Stimulated activated CD8-positive, alpha-beta memory T cell treated with anti-CD3 and anti-CD28 coated beads, Interleukin-15, amount 100 ng/mL, for 48 hours (primary cell): ENCODE measurements around the gene FAM174C.

ENCODE experiments used
- DNase-seq, 2 donors: peaks; one replicate each; pipeline ENCODE4 v3.0.0-alpha.2; 2020; ENCODE audit warnings: low read depth in 2 of 2

The FAM174C gene

DNA sequence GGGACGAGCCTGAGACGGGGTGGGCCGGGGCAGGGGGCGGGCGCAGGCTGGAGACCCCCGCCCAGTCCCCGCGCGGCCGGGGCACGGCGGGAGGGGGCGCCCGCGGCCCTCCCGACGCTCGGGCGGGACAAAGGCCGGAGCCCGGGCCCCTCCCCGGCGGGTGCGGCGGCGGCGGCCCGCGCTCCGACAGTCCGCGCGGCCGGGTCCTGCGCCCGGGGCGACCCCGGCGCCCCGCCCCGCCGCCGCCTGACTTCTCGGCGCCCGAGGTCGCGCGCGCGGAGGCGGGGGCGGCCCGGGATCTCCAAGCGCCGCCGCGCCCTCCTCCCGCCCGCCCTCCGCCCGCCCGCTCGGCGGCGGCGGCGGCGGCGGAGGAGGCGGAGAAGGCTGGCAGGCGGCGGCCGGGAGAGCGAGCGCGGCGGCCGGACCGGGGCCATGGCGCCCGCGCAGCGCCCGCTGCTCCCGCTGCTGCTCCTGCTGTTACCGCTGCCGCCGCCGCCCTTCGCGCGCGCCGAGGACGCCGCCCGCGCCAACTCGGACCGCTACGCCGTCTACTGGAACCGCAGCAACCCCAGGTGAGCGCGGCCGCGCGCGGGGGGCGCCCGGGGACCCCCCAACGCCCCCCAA is 10.5 kb downstream of the FAM174C start, which contains the start of gene EFNA2:
Gene EFNA2, plus strand, starts transcription at position 137 of the 624 bp plus-strand sequence. Its CDS starts 296 bp downstream, at position 433.
- no peak for DNase-seq

- DNase-seq, result no peak
Measured at GRCh38 chr19:1286487-1287353, 11.4 kb downstream of the FAM174C start.

- DNase-seq, result no peak
Measured at GRCh38 chr19:1287354-1288225, 12.3 kb downstream of the FAM174C start.

GRCh38 chr19:1288226-1288612 is 12.9 kb downstream of the FAM174C start:
- no peak for DNase-seq

- no peak for DNase-seq
Measured at GRCh38 chr19:1288833-1289685, 13.7 kb downstream of the FAM174C start.

DNA sequence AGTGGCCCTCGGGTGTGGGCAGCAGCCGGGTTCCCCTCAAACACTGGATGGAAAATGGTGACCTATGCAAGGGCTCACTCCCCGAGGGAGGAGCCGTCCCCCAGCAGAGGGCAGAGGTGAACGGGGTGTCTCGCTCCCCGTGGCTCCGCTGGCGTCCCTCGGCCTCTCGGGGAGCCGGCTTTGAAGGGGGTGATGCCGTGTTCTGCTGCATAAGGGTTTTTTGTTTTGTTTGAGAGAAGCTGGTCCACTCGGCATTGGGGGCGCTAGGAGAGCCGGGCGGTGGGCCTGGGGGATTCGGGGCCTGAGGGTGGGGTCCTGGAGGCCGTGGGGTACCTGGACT is 14.3 kb downstream of the FAM174C start:
- no peak for DNase-seq

DNA sequence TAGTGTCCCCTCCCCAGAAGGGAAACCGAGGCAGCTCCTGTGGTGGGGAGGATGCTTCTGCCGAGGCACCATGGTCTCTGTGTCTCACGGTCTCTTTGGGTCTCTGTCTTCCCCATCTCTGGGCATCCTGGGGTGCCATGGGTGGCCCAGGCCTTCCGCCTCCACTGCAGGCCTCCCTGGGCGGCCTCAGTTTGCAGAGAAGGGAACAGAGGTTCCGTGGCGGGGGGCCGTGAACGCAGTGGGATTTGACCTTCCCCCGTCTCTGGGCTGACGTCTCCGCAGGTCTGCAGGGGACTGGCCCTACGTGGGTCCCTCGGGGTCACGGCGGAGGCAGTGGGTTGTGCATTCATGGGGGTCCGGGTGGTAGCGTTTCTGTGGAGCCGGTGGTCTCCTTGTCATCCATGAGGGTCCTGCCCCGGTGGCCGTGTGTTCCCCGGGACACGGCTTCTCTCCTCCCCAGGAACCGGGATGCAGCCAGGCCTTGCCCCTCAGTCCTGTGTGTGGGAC is 14.9 kb downstream of the FAM174C start:
- DNase-seq, result no peak

DNA sequence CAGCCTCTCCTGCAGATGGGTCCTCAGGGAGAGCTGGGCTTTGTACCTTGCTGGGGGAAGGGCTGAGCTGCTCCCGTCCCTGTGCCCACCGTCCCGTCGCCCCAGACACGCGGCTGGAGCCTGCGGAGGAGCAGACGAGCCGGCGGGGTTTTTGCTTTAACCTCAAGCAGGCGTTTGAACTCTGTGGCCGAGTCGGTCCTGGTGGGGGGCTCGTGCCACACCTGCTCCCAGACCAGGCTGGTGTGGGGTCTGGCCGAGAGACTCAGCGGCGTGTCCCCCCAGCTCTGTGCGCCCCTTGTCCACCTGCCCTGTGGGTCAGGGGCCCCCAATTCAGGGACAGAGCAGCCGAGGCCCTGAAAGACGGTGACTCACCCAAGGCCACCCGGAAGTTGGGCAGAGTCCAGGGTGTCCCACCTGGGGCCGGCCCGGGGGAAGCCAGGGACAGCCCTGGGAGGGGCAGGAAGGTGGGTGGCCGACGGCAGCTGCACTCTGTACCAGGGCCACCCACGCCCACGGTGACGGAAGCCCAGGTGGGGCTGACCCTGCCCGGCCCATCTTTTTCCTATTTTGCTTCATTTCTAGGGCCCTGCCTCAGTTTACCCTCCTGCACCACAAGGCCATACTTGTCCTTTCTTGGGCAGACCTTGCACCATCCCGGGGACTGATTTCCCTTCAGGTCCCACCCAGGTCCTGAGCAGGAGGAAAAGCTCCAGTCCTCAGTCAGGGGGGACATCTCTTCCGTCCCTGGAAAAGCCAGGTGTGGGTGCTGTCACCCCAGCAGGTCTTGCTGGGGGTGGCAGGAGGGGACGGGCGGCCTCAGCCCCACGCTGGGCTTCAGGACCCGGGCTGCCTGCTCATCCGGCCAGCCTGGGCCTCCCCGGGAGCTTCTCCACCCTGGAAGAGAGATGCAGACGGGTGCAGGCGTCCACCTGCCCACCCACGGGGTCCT is 15.6 kb downstream of the FAM174C start:
- no peak for DNase-seq

DNA sequence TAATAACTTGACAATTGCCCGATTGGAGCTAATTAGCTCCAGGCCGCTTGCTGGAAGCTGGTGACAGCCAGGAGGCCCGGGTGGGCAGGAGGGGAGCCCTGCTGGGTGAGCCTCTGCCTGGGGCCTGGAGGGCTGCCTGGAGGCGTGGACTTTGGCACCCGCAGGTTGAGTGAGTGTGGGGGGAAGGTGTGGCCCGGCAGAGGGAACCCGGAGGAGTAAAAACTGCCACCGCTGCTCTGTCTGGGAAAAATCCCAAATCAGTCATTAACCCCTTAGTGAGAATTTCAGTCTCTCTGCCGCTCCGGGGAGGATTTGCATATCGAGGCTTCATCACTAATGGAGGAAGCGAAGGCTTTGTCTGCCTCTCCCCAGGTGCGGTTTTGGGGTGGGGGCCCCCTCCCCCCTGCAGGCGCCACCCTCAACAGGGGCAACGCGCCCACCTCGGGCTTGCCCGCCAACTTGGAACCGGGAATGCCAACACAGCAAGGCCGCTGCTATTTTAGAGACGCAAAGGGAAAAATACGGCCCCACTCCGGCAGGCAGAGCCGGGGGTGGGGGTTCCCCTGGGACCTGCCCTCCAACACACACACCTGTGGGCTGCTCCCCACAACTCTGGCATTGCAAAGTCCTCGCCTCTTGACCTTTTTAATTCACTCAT is 16.6 kb downstream of the FAM174C start:
- DNase-seq, result no peak

DNA sequence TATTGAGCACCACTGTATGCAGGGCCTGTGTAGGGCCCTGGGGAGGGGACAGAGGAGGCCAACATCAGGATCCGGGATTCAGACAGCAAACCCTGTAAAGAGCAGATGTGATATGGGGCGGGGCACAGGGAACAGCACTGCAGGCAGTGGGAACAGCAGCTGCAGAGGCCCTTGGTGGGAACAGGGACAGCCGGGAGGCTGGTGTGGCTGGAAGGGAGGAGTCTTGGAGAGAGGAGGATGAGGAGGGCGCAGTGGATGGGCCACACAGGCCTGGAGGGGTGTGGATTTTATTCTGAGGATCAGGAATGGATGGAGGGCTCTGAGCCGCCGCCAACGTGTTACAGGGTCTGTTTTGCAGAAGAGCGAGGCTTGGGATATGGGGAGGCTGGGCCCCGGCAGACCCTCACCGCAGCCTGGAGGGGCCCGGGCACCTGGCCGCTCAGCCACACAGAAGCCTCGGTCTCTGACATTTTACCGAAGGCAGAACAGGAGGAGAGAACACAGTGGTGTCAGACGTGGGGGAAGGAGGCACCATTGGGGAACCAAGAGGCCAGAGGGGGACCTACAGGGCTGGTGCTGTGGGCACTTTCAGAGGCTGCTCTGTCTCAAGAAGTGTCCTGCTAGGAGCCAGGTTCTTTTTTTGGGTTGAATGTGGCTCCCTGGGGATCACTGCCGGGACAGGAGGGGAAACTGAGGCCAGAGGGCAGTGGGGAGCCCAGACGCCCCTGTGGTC is 17.3 kb downstream of the FAM174C start:
- DNase-seq, result no peak

DNA sequence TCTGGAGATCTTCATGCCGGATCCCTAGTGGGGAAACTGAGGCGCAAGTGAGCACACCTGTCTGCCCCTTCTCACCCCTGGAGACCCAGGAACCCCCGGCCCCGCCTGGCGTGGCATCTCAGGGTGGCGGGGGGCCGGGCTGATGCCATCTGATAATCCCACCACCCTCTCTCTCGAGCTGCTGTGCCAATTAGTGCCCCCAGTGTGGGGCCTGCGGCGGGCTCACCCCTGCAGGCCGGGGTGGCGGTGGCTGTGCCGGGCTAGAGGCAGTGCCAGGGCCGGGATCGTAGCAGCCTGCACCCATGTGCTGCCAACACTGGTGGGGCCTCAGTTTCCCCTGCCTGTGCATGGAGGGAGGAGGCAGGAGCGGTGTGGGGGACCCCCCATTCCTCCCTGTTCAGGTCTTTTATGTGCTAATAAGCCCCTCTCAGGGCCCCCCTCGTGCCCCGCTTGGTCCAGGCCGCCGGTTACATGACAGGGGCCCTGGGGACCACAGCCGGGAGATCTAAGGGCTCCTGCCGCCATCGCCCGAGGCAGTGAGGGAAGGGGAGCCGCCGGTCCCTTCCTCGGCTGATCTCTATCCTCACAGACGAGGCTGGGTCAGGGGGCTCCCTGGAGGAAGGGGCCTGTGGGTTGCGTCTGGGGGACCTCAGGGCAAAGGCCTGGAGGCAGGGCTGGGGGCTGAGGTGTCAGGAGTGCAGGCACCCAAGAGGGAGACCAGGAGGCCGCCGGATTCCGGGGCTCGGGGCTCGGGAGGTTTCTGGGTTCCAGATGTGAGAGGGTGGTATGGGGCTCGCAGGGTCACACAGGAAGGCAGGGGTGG is 18.7 kb downstream of the FAM174C start:
- no peak for DNase-seq

- DNase-seq, result no peak
Measured at GRCh38 chr19:1294688-1295087, 19.4 kb downstream of the FAM174C start.

GRCh38 chr19:1295169-1296012 is 20.1 kb downstream of the FAM174C start:
- peak; percentile 26 to 31 for DNase-seq

- DNase-seq, result no peak
Measured at GRCh38 chr19:1296078-1296477, 20.7 kb downstream of the FAM174C start.

GRCh38 chr19:1296575-1297271 is 21.4 kb downstream of the FAM174C start:
- no peak for DNase-seq

- DNase-seq, result no peak
Measured at GRCh38 chr19:1298235-1298634, 22.9 kb downstream of the FAM174C start.
